MG63 (cell line): ENCODE results near the gene NR2F6. TPM values are rescaled to one million over a fixed set of nuclear protein-coding genes. Genes with fewer than 3 reads are reported as not detected.

ENCODE experiments used
- DNase-seq: peaks from one replicate; pipeline ENCODE4 v3.0.0-alpha.2; 2020
- H3K27me3 ChIP-seq: fragments of 250-450 bp; sonication (Bioruptor Pico); 2 replicates; pipeline ENCODE4 v1.5.1; 2020; ENCODE audit warnings: mild to moderate bottlenecking, moderate library complexity
- H3K36me3 ChIP-seq: fragments of 250-450 bp; sonication (Bioruptor Pico); 2 replicates; pipeline ENCODE4 v1.5.1; 2020; ENCODE audit warnings: mild to moderate bottlenecking, moderate library complexity
- H3K4me3 ChIP-seq: fragments of 250-450 bp; sonication (Bioruptor Pico); 2 replicates; pipeline ENCODE4 v1.5.1; 2020; ENCODE audit warnings: mild to moderate bottlenecking, moderate library complexity
- H3K9me3 ChIP-seq: fragments of 250-450 bp; sonication (Bioruptor Pico); 2 replicates; pipeline ENCODE4 v1.5.1; 2020; ENCODE audit warnings: mild to moderate bottlenecking, moderate library complexity
- total RNA-seq: library from RNA; depleted of rRNA; stranded (reverse); fragments of >200 nt; shearing (Covaris generic); gene quantifications from 2 replicates; pipeline ENCODE4 v1.2.3, GENCODE V29; 2014; ENCODE audit warnings: low replicate concordance

NR2F6 gene
- total RNA-seq, 1 experiment from 2014 or later = 87.8 TPM

- Histone ChIP-seq H3K4me3 (peak overlapping the region; percentile 39; the same call in 1 of the 2 replicates), H3K27me3 (no peaks in the 10 kb centered on the region), H3K36me3 (peaks cover 6% of the 10 kb centered on the region), H3K9me3 (no peaks in the 10 kb centered on the region)
- no peak for DNase-seq
Observed at GRCh38 chr19:17246681-17247425, 1.1 kb upstream of the NR2F6 start.

- DNase-seq = no peak
- peaks cover 25% of the 10 kb centered on the region for H3K36me3 ChIP-seq
- peak overlapping the region; percentile 66 for H3K4me3 ChIP-seq
- no peaks in the 10 kb centered on the region for H3K9me3 ChIP-seq
- no peaks in the 10 kb centered on the region for H3K27me3 ChIP-seq
Observed at GRCh38 chr19:17244618-17245534, 843 bp downstream of the NR2F6 start.

GRCh38 chr19:17243830-17244617 is 1.7 kb downstream of the NR2F6 start:
- Histone ChIP-seq H3K27me3 (no peaks in the 10 kb centered on the region), H3K9me3 (no peaks in the 10 kb centered on the region), H3K4me3 (peak overlapping the region; percentile 66), H3K36me3 (peaks cover 29% of the 10 kb centered on the region)
- DNase-seq = peak; percentile 73

- no peaks in the 10 kb centered on the region for H3K9me3 ChIP-seq
- peaks cover 36% of the 10 kb centered on the region for H3K36me3 ChIP-seq
- H3K27me3 ChIP-seq = no peaks in the 10 kb centered on the region
- no peak for DNase-seq
- peak overlapping the region; percentile 66 for H3K4me3 ChIP-seq
Observed at GRCh38 chr19:17243211-17243829, 2.4 kb downstream of the NR2F6 start.

- no peak for DNase-seq
- Histone ChIP-seq H3K36me3 (peaks cover 43% of the 10 kb centered on the region), H3K4me3 (peak overlapping the region; percentile 66; the same call in 1 of the 2 replicates), H3K27me3 (no peaks in the 10 kb centered on the region), H3K9me3 (no peaks in the 10 kb centered on the region)
Observed at GRCh38 chr19:17242431-17243208, 3.1 kb downstream of the NR2F6 start.

- Histone ChIP-seq H3K27me3 (no peaks in the 10 kb centered on the region), H3K9me3 (no peaks in the 10 kb centered on the region), H3K36me3 (peaks cover 54% of the 10 kb centered on the region), H3K4me3 (no peak overlapping the region)
- DNase-seq = no peak
Observed at GRCh38 chr19:17240826-17241399, 4.8 kb downstream of the NR2F6 start.

GRCh38 chr19:17240062-17240752 is 5.5 kb downstream of the NR2F6 start:
- no peaks in the 10 kb centered on the region for H3K9me3 ChIP-seq
- H3K36me3 ChIP-seq = peaks cover 56% of the 10 kb centered on the region
- DNase-seq = no peak
- H3K27me3 ChIP-seq = no peaks in the 10 kb centered on the region
- no peak overlapping the region for H3K4me3 ChIP-seq

- Histone ChIP-seq H3K4me3 (no peak overlapping the region), H3K27me3 (no peaks in the 10 kb centered on the region), H3K9me3 (no peaks in the 10 kb centered on the region), H3K36me3 (peaks cover 75% of the 10 kb centered on the region)
- DNase-seq = no peak
Observed at GRCh38 chr19:17237747-17238706, 7.7 kb downstream of the NR2F6 start.

- H3K27me3 ChIP-seq = no peaks in the 10 kb centered on the region
- no peak for DNase-seq
- H3K9me3 ChIP-seq = no peaks in the 10 kb centered on the region
- no peak overlapping the region for H3K4me3 ChIP-seq
- H3K36me3 ChIP-seq = peaks cover 81% of the 10 kb centered on the region
Observed at GRCh38 chr19:17236811-17237543, 8.7 kb downstream of the NR2F6 start.

- Histone ChIP-seq H3K36me3 (peaks cover 80% of the 10 kb centered on the region), H3K4me3 (no peak overlapping the region), H3K27me3 (no peaks in the 10 kb centered on the region), H3K9me3 (no peaks in the 10 kb centered on the region)
- DNase-seq = no peak
Observed at GRCh38 chr19:17235971-17236777, 9.5 kb downstream of the NR2F6 start.

GRCh38 chr19:17235300-17235970 is 10.3 kb downstream of the NR2F6 start:
- H3K4me3 ChIP-seq = no peak overlapping the region
- H3K36me3 ChIP-seq = peaks cover 81% of the 10 kb centered on the region
- H3K9me3 ChIP-seq = no peaks in the 10 kb centered on the region
- H3K27me3 ChIP-seq = no peaks in the 10 kb centered on the region
- DNase-seq = no peak

GRCh38 chr19:17234911-17235299 is 10.8 kb downstream of the NR2F6 start:
- no peaks in the 10 kb centered on the region for H3K9me3 ChIP-seq
- peaks cover 78% of the 10 kb centered on the region for H3K36me3 ChIP-seq
- H3K4me3 ChIP-seq = no peak overlapping the region
- DNase-seq = no peak
- no peaks in the 10 kb centered on the region for H3K27me3 ChIP-seq
